GM23338 (cell line): ENCODE measurements around the gene CLDN6.

ENCODE experiments used
- CREB1 ChIP-seq: fragments of 250-450 bp; sonication (Bioruptor Pico); IDR thresholded peaks from 2 replicates; pipeline ENCODE4 v1.5.0; 2020; ENCODE audit warnings: low read depth, mild to moderate bottlenecking, moderate library complexity
- EZH2 ChIP-seq: fragments of 200-600 bp; sonication (generic); IDR thresholded peaks from one replicate; pipeline ENCODE4 v1.8.0; 2017; ENCODE audit warnings: antibody characterized with exemption, mild to moderate bottlenecking, low read depth; ENCODE audit not compliant: unreplicated experiment
- EZH2phosphoT487 ChIP-seq: fragments of 200-600 bp; sonication (generic); IDR thresholded peaks from one replicate; pipeline ENCODE4 v1.8.1; 2018; ENCODE audit warnings: antibody characterized with exemption; ENCODE audit not compliant: unreplicated experiment
- JUNB ChIP-seq: IDR thresholded peaks from one replicate; pipeline ENCODE4 v1.6.1; 2016; ENCODE audit warnings: antibody characterized with exemption; ENCODE audit not compliant: unreplicated experiment
- POLR2AphosphoS5 ChIP-seq: IDR thresholded peaks from 2 replicates; pipeline ENCODE4 v1.6.1; 2016; ENCODE audit warnings: antibody characterized with exemption, low read depth
- STAT1 ChIP-seq: IDR thresholded peaks from one replicate; pipeline ENCODE4 v1.6.1; 2016; ENCODE audit warnings: antibody characterized with exemption; ENCODE audit not compliant: unreplicated experiment
- ZNF114 ChIP-seq: fragments of 250-450 bp; sonication (Bioruptor Pico); IDR thresholded peaks from 2 replicates; pipeline ENCODE4 v1.5.0; 2020; ENCODE audit warnings: mild to moderate bottlenecking, moderate library complexity
- ZNF331 ChIP-seq: fragments of 250-450 bp; sonication (Bioruptor Pico); IDR thresholded peaks from 2 replicates; pipeline ENCODE4 v1.5.0; 2020; ENCODE audit warnings: low read depth, mild to moderate bottlenecking, moderate library complexity
- TF ChIP-seq, protein P1 (sequence below), 2 experiments: fragments of 200-600 bp in 1 of 2; sonication (generic) in 1 of 2; conservative IDR thresholded peaks; 2 replicates each; pipeline versions ENCODE4 v1.5.1 to v1.6.1; 2016 to 2017; ENCODE audit warnings: antibody characterized with exemption in 2 of 2, low read depth in 2 of 2, mild to moderate bottlenecking in 2 of 2, moderate library complexity in 1 of 2
- TF ChIP-seq, protein P2 (sequence below): IDR thresholded peaks from one replicate; pipeline ENCODE4 v1.6.1; 2018; ENCODE audit warnings: antibody characterized with exemption; ENCODE audit not compliant: unreplicated experiment
- TF ChIP-seq, protein P3 (sequence below): IDR thresholded peaks from 2 replicates; pipeline ENCODE4 v1.6.1; 2016; ENCODE audit warnings: antibody characterized with exemption

DNA sequence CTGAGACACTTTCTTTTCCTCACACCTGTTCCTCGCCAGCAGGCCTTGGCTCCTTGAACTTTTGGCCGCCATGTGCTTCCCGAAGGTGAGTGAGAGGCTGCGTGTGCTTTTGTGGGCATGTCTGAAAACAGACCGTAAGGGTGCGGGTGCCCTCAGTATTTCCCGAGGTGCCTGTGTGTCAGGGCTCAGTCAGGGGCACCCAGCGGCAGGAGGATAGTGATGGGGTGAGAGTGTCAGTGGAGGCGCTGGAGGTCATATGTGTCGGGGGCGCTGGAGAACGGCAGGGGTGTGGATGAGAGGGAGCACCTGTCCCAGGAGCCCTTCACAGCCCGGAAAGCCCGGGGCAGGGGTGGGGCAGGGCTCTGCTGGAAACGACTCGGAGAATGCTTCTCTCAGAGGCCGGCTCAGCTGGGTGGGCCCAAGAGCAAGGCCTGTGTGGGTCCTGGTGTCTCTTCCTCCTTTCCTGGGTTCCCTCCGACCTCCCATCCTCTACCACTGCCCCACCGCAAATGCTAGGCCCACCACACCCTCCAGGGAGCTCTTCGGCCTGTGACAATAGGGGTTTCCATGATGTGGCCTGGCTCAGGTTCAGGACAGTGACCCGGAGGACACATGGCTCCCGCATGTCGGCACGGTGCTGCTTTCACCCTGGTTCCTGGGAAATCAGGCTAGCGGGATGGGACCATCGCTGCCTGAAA is 47.9 kb upstream of the CLDN6 start:
- TF ChIP-seq, protein P1, sequence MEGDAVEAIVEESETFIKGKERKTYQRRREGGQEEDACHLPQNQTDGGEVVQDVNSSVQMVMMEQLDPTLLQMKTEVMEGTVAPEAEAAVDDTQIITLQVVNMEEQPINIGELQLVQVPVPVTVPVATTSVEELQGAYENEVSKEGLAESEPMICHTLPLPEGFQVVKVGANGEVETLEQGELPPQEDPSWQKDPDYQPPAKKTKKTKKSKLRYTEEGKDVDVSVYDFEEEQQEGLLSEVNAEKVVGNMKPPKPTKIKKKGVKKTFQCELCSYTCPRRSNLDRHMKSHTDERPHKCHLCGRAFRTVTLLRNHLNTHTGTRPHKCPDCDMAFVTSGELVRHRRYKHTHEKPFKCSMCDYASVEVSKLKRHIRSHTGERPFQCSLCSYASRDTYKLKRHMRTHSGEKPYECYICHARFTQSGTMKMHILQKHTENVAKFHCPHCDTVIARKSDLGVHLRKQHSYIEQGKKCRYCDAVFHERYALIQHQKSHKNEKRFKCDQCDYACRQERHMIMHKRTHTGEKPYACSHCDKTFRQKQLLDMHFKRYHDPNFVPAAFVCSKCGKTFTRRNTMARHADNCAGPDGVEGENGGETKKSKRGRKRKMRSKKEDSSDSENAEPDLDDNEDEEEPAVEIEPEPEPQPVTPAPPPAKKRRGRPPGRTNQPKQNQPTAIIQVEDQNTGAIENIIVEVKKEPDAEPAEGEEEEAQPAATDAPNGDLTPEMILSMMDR (conservative IDR thresholded peaks at IDR 0.05; ENCODE audit: low read depth in 2 of 2): no peak
- no peak for TF ChIP-seq JUNB
- TF ChIP-seq ZNF331: no peak
- TF ChIP-seq EZH2: no peak
- TF ChIP-seq, protein P2, sequence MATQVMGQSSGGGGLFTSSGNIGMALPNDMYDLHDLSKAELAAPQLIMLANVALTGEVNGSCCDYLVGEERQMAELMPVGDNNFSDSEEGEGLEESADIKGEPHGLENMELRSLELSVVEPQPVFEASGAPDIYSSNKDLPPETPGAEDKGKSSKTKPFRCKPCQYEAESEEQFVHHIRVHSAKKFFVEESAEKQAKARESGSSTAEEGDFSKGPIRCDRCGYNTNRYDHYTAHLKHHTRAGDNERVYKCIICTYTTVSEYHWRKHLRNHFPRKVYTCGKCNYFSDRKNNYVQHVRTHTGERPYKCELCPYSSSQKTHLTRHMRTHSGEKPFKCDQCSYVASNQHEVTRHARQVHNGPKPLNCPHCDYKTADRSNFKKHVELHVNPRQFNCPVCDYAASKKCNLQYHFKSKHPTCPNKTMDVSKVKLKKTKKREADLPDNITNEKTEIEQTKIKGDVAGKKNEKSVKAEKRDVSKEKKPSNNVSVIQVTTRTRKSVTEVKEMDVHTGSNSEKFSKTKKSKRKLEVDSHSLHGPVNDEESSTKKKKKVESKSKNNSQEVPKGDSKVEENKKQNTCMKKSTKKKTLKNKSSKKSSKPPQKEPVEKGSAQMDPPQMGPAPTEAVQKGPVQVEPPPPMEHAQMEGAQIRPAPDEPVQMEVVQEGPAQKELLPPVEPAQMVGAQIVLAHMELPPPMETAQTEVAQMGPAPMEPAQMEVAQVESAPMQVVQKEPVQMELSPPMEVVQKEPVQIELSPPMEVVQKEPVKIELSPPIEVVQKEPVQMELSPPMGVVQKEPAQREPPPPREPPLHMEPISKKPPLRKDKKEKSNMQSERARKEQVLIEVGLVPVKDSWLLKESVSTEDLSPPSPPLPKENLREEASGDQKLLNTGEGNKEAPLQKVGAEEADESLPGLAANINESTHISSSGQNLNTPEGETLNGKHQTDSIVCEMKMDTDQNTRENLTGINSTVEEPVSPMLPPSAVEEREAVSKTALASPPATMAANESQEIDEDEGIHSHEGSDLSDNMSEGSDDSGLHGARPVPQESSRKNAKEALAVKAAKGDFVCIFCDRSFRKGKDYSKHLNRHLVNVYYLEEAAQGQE: no peak
- no peak for TF ChIP-seq EZH2phosphoT487
- TF ChIP-seq POLR2AphosphoS5: no peak
- no peak for TF ChIP-seq CREB1 (CRISPR knock-in tag)
- TF ChIP-seq ZNF114 (CRISPR knock-in tag): no peak
- TF ChIP-seq, protein P3, sequence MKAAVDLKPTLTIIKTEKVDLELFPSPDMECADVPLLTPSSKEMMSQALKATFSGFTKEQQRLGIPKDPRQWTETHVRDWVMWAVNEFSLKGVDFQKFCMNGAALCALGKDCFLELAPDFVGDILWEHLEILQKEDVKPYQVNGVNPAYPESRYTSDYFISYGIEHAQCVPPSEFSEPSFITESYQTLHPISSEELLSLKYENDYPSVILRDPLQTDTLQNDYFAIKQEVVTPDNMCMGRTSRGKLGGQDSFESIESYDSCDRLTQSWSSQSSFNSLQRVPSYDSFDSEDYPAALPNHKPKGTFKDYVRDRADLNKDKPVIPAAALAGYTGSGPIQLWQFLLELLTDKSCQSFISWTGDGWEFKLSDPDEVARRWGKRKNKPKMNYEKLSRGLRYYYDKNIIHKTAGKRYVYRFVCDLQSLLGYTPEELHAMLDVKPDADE: no peak
- no peak for TF ChIP-seq STAT1
